HepG2 (cell line): ENCODE data around the gene IRF3. TPM values are rescaled to one million over a fixed set of nuclear protein-coding genes. Genes with fewer than 3 reads are reported as not detected.
A peak's percentile ranks its signal among the peaks of the same experiment; 100 is the strongest.

Source experiments
- EZH2 ChIP-seq: conservative IDR thresholded peaks from 2 replicates; pipeline ENCODE4 v1.6.1; 2012; ENCODE audit warnings: mild to moderate bottlenecking, low read depth, low read length, moderate library complexity
- HOXA7 ChIP-seq: sonication (generic); formaldehyde crosslinking; IDR thresholded peaks from 2 replicates; pipeline ENCODE4 v1.8.1; 2022; ENCODE audit warnings: mild to moderate bottlenecking, missing genetic modification reagents, moderate library complexity
- HOXA9 ChIP-seq: sonication (generic); formaldehyde crosslinking; IDR thresholded peaks from 2 replicates; pipeline ENCODE4 v1.8.1; 2022; ENCODE audit warnings: missing genetic modification reagents, mild to moderate bottlenecking, moderate library complexity, borderline replicate concordance
- MED8 ChIP-seq: sonication (generic); formaldehyde crosslinking; IDR thresholded peaks from 2 replicates; pipeline ENCODE4 v1.8.1; 2023; ENCODE audit warnings: mild to moderate bottlenecking, missing genetic modification reagents; ENCODE audit not compliant: insufficient replicate concordance
- MYC ChIP-seq: sonication (generic); formaldehyde crosslinking; IDR thresholded peaks from 2 replicates; pipeline ENCODE4 v1.9.0; 2021; ENCODE audit warnings: missing genetic modification reagents, borderline replicate concordance
- NKX3-1 ChIP-seq: sonication (generic); formaldehyde crosslinking; IDR thresholded peaks from 2 replicates; pipeline ENCODE4 v1.5.0; 2020; ENCODE audit warnings: missing genetic modification reagents
- NONO ChIP-seq, 2 experiments: fragments of 450-650 bp in 1 of 2; sonication (generic) in 1 of 2; formaldehyde crosslinking in 1 of 2; IDR thresholded peaks in 1 of 2; conservative IDR thresholded peaks in 1 of 2; 2 replicates each; pipeline versions ENCODE4 v1.6.1 to v1.8.0; 2017 to 2022; ENCODE audit warnings: mild to moderate bottlenecking in 1 of 2, missing genetic modification reagents in 1 of 2, moderate library complexity in 1 of 2
- SP140L ChIP-seq: sonication (generic); formaldehyde crosslinking; IDR thresholded peaks from 2 replicates; pipeline ENCODE4 v1.4.0; 2020; ENCODE audit warnings: missing genetic modification reagents, borderline replicate concordance
- TAF1 ChIP-seq: sonication (generic); formaldehyde crosslinking; IDR thresholded peaks from 2 replicates; pipeline ENCODE4 v1.4.0; 2020; ENCODE audit warnings: missing genetic modification reagents
- ZNF235 ChIP-seq: sonication (generic); formaldehyde crosslinking; IDR thresholded peaks from 2 replicates; pipeline ENCODE4 v1.8.1; 2023; ENCODE audit warnings: mild to moderate bottlenecking, missing genetic modification reagents, borderline replicate concordance
- ZNF501 ChIP-seq: sonication (generic); formaldehyde crosslinking; IDR thresholded peaks from 2 replicates; pipeline ENCODE4 v1.5.1; 2020; ENCODE audit warnings: mild to moderate bottlenecking, moderate library complexity, missing genetic modification reagents
- ZNF670 ChIP-seq: sonication (generic); formaldehyde crosslinking; IDR thresholded peaks from 2 replicates; pipeline ENCODE4 v1.8.0; 2022; ENCODE audit warnings: mild to moderate bottlenecking, missing genetic modification reagents, borderline replicate concordance
- ZNF850 ChIP-seq: sonication (generic); formaldehyde crosslinking; conservative IDR thresholded peaks from 2 replicates; pipeline ENCODE4 v1.9.0; 2021; ENCODE audit warnings: mild to moderate bottlenecking, missing genetic modification reagents
- ZSCAN21 ChIP-seq: sonication (generic); formaldehyde crosslinking; IDR thresholded peaks from 2 replicates; pipeline ENCODE4 v1.8.0; 2022; ENCODE audit warnings: mild to moderate bottlenecking, missing genetic modification reagents, moderate library complexity, borderline replicate concordance
- polyA plus RNA-seq, 8 experiments: library from polyadenylated mRNA; depleted of rRNA in 3 of 8; stranded (reverse) in 7 of 8; unstranded in 1 of 8; fragments of >200 nt; fragmentation: Illumina TruSeq in 4 of 8; extraction: Trizol in 4 of 8; gene quantifications; 2 replicates each; pipeline versions ENCODE4 v1.2.1 to v1.2.3, GENCODE V29; 2011 to 2016; ENCODE audit warnings: low read depth in 4 of 8, missing spikeins in 1 of 8, mixed read lengths in 1 of 8; ENCODE audit not compliant: insufficient read depth in 1 of 8
- total RNA-seq, 5 experiments: library from RNA; depleted of rRNA; stranded (reverse); fragments of >200 nt; fragmentation: Illumina TruSeq; extraction: Trizol; gene quantifications; 2 replicates each; pipeline ENCODE4 v1.2.3, GENCODE V29; 2016; ENCODE audit warnings: low read depth in 1 of 5
- TF ChIP-seq, protein P1 (sequence below): sonication (generic); formaldehyde crosslinking; IDR thresholded peaks from 2 replicates; pipeline ENCODE4 v1.4.0; 2020; ENCODE audit warnings: mild to moderate bottlenecking, missing genetic modification reagents
- TF ChIP-seq, protein P2 (sequence below): IDR thresholded peaks from 2 replicates; pipeline ENCODE4 v1.6.1; 2016; ENCODE audit warnings: low read depth, control low read depth
- TF ChIP-seq, protein P3 (sequence below): sonication (generic); formaldehyde crosslinking; IDR thresholded peaks from 2 replicates; pipeline ENCODE4 v1.8.1; 2023; ENCODE audit warnings: missing genetic modification reagents, mild to moderate bottlenecking, borderline replicate concordance
- TF ChIP-seq, protein P4 (sequence below): sonication (generic); formaldehyde crosslinking; IDR thresholded peaks from 2 replicates; pipeline ENCODE4 v1.4.0; 2020; ENCODE audit warnings: low read depth, missing genetic modification reagents
- TF ChIP-seq, protein P5 (sequence below): IDR thresholded peaks from 2 replicates; pipeline ENCODE4 v1.6.1; 2018; ENCODE audit warnings: missing genetic modification reagents, mild to moderate bottlenecking, missing compliant biosample characterization
- TF ChIP-seq, protein P6 (sequence below): sonication (generic); formaldehyde crosslinking; IDR thresholded peaks from 2 replicates; pipeline ENCODE4 v1.4.0; 2020; ENCODE audit warnings: missing genetic modification reagents

The IRF3 gene
- total and polyA plus RNA-seq, 2 of the 13 experiments (the other 11 are each of a cell fraction or from before 2014, with no cell fraction given), result 61.9 to 65.5 TPM

DNA sequence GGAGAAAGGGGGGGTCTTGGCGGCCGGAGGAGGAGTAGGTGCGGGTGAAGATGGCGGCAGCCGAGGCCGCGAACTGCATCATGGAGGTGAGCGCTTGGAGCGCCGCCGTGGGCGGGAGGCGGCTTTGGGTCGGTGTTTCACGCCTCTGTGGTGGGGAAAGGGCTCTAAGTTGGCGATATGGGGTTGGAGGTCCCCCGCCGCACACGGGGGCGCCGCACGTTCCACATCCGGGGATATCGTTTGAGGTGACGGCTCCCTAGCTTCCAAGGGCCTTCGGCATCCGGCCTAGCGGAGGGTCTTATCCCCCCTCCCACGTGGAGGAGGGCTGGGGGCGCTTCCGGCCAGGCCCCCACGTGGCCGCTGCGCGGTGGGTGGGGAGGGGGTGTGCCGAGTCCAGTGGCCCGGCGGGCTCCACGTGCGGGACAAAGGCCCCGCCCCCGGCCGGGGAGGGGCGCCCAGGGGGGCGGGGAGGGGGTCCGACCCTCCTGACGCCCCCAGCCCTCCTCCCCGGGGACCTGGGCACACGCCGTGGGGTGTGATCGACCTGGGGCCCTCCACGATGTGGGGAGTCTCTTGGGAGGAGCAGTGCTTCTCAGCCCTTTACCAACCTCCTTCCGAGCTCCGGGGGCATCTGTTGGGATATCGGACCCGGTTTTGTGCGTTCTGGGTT lies 11.7 kb upstream of the IRF3 start, which contains the start of gene PRMT1 (continued):
- TF ChIP-seq, protein P1, sequence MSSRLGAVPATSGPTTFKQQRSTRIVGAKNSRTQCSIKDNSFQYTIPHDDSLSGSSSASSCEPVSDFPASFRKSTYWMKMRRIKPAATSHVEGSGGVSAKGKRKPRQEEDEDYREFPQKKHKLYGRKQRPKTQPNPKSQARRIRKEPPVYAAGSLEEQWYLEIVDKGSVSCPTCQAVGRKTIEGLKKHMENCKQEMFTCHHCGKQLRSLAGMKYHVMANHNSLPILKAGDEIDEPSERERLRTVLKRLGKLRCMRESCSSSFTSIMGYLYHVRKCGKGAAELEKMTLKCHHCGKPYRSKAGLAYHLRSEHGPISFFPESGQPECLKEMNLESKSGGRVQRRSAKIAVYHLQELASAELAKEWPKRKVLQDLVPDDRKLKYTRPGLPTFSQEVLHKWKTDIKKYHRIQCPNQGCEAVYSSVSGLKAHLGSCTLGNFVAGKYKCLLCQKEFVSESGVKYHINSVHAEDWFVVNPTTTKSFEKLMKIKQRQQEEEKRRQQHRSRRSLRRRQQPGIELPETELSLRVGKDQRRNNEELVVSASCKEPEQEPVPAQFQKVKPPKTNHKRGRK, result no peak
- TF ChIP-seq ZNF850 (CRISPR knock-in tag) (no peak), TAF1 (peak; percentile 92), MED8 (CRISPR knock-in tag) (peak; percentile 58), MYC (peak; percentile 99), ZNF235 (CRISPR knock-in tag) (peak; percentile 80; the same call in 1 of the 2 replicates), SP140L (CRISPR knock-in tag) (no peak), ZNF501 (CRISPR knock-in tag) (peak; percentile 73), NONO (IDR thresholded peaks at IDR 0.05) (no peak), NONO (CRISPR knock-in tag; conservative IDR thresholded peaks at IDR 0.05) (0 out of 2 replicates have a peak, but pooled peaks have one; percentile 30), EZH2 (no peak), HOXA9 (CRISPR knock-in tag) (no peak), ZNF670 (CRISPR knock-in tag) (0 out of 2 replicates have a peak, but pooled peaks have one; percentile 62), HOXA7 (CRISPR knock-in tag) (no peak), ZSCAN21 (CRISPR knock-in tag) (peak; percentile 86), NKX3-1 (CRISPR knock-in tag) (no peak)
- TF ChIP-seq, protein P2, sequence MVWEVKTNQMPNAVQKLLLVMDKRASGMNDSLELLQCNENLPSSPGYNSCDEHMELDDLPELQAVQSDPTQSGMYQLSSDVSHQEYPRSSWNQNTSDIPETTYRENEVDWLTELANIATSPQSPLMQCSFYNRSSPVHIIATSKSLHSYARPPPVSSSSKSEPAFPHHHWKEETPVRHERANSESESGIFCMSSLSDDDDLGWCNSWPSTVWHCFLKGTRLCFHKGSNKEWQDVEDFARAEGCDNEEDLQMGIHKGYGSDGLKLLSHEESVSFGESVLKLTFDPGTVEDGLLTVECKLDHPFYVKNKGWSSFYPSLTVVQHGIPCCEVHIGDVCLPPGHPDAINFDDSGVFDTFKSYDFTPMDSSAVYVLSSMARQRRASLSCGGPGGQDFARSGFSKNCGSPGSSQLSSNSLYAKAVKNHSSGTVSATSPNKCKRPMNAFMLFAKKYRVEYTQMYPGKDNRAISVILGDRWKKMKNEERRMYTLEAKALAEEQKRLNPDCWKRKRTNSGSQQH (CRISPR knock-in tag), result no peak; the same call in 1 of the 2 replicates
- TF ChIP-seq, protein P3, sequence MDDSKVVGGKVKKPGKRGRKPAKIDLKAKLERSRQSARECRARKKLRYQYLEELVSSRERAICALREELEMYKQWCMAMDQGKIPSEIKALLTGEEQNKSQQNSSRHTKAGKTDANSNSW, result no peak
- TF ChIP-seq, protein P4, sequence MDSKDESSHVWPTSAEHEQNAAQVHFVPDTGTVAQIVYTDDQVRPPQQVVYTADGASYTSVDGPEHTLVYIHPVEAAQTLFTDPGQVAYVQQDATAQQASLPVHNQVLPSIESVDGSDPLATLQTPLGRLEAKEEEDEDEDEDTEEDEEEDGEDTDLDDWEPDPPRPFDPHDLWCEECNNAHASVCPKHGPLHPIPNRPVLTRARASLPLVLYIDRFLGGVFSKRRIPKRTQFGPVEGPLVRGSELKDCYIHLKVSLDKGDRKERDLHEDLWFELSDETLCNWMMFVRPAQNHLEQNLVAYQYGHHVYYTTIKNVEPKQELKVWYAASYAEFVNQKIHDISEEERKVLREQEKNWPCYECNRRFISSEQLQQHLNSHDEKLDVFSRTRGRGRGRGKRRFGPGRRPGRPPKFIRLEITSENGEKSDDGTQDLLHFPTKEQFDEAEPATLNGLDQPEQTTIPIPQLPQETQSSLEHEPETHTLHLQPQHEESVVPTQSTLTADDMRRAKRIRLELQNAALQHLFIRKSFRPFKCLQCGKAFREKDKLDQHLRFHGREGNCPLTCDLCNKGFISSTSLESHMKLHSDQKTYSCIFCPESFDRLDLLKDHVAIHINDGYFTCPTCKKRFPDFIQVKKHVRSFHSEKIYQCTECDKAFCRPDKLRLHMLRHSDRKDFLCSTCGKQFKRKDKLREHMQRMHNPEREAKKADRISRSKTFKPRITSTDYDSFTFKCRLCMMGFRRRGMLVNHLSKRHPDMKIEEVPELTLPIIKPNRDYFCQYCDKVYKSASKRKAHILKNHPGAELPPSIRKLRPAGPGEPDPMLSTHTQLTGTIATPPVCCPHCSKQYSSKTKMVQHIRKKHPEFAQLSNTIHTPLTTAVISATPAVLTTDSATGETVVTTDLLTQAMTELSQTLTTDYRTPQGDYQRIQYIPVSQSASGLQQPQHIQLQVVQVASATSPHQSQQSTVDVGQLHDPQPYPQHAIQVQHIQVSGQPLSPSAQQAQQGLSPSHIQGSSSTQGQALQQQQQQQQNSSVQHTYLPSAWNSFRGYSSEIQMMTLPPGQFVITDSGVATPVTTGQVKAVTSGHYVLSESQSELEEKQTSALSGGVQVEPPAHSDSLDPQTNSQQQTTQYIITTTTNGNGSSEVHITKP (CRISPR knock-in tag), result no peak; the same call in none of the 2 replicates
- TF ChIP-seq, protein P5, sequence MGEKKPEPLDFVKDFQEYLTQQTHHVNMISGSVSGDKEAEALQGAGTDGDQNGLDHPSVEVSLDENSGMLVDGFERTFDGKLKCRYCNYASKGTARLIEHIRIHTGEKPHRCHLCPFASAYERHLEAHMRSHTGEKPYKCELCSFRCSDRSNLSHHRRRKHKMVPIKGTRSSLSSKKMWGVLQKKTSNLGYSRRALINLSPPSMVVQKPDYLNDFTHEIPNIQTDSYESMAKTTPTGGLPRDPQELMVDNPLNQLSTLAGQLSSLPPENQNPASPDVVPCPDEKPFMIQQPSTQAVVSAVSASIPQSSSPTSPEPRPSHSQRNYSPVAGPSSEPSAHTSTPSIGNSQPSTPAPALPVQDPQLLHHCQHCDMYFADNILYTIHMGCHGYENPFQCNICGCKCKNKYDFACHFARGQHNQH (CRISPR knock-in tag), result 0 out of 2 replicates have a peak, but pooled peaks have one; percentile 44
- TF ChIP-seq, protein P6, sequence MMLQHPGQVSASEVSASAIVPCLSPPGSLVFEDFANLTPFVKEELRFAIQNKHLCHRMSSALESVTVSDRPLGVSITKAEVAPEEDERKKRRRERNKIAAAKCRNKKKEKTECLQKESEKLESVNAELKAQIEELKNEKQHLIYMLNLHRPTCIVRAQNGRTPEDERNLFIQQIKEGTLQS, result peak; percentile 25; the same call in 1 of the 2 replicates
